ENCODE measurements around the gene SLC2A11.

SLC2A11 gene

GRCh38 chr22:23832226-23833016 lies 25.3 kb upstream of the SLC2A11 start:
- no peak for DNase-seq (ENCODE audit: low spot score)

GRCh38 chr22:23833017-23833751 lies 24.5 kb upstream of the SLC2A11 start:
- no peak for DNase-seq (ENCODE audit: low spot score)

- DNase-seq (ENCODE audit: low spot score) = no peak
Observed at GRCh38 chr22:23833911-23834317, 23.8 kb upstream of the SLC2A11 start.

GRCh38 chr22:23834406-23834792 lies 23.3 kb upstream of the SLC2A11 start:
- no peak for DNase-seq (ENCODE audit: low spot score)

- DNase-seq (ENCODE audit: low spot score) = no peak
Observed at GRCh38 chr22:23834793-23835483, 22.7 kb upstream of the SLC2A11 start.

GRCh38 chr22:23835484-23836144 lies 22.1 kb upstream of the SLC2A11 start:
- DNase-seq (ENCODE audit: low spot score) = no peak

- DNase-seq (ENCODE audit: low spot score) = no peak
Observed at GRCh38 chr22:23836281-23836680, 21.4 kb upstream of the SLC2A11 start.

GRCh38 chr22:23836692-23837495 lies 20.8 kb upstream of the SLC2A11 start:
- no peak for DNase-seq (ENCODE audit: low spot score)

GRCh38 chr22:23837496-23837859 lies 20.2 kb upstream of the SLC2A11 start:
- DNase-seq (ENCODE audit: low spot score) = no peak

GRCh38 chr22:23837911-23838680 lies 19.6 kb upstream of the SLC2A11 start:
- DNase-seq (ENCODE audit: low spot score) = peak; percentile 66

GRCh38 chr22:23838681-23839468 lies 18.8 kb upstream of the SLC2A11 start, which contains the start of gene DERL3:
DERL3 (minus strand) TSS chr22:23839006; CDS start chr22:23838987, 19 bp downstream.
- DNase-seq (ENCODE audit: low spot score) = peak; percentile 98

GRCh38 chr22:23840026-23840425 lies 17.6 kb upstream of the SLC2A11 start:
- DNase-seq (ENCODE audit: low spot score) = no peak

GRCh38 chr22:23841292-23841691 lies 16.4 kb upstream of the SLC2A11 start:
- DNase-seq (ENCODE audit: low spot score) = no peak

GRCh38 chr22:23841736-23842445 lies 15.8 kb upstream of the SLC2A11 start:
- no peak for DNase-seq (ENCODE audit: low spot score)

GRCh38 chr22:23842599-23842998 lies 15.1 kb upstream of the SLC2A11 start:
- no peak for DNase-seq (ENCODE audit: low spot score)

GRCh38 chr22:23844739-23845202 lies 12.9 kb upstream of the SLC2A11 start:
- no peak for DNase-seq (ENCODE audit: low spot score)

- DNase-seq (ENCODE audit: low spot score) = no peak
Observed at GRCh38 chr22:23845265-23846080, 12.2 kb upstream of the SLC2A11 start.

GRCh38 chr22:23846081-23846469 lies 11.6 kb upstream of the SLC2A11 start:
- DNase-seq (ENCODE audit: low spot score) = no peak
